Endothelial cell of umbilical vein (primary cell): ENCODE results near the gene ZNRF1.

Experiments
- EZH2 ChIP-seq: IDR thresholded peaks from 2 replicates; pipeline ENCODE4 v1.6.1; 2012; ENCODE audit warnings: borderline replicate concordance, low read depth, mild to moderate bottlenecking, moderate library complexity, low read length, inconsistent platforms; ENCODE audit not compliant: severe bottlenecking
- FOS ChIP-seq: IDR thresholded peaks from 2 replicates; pipeline ENCODE4 v1.6.1; 2011; ENCODE audit warnings: mild to moderate bottlenecking, low read length, moderate library complexity, borderline replicate concordance; ENCODE audit not compliant: insufficient read depth
- POLR2A ChIP-seq: IDR thresholded peaks from 2 replicates; pipeline ENCODE4 v1.6.1; 2012; ENCODE audit warnings: low read depth, mild to moderate bottlenecking, control low read depth, low read length
- POLR2AphosphoS5 ChIP-seq: IDR thresholded peaks from 2 replicates; pipeline ENCODE4 v1.6.1; 2012; ENCODE audit warnings: low read depth, mild to moderate bottlenecking, control low read depth, low read length, moderate library complexity; ENCODE audit not compliant: insufficient read depth
- TF ChIP-seq, protein P1 (sequence below), 2 donors: IDR thresholded peaks; 1 replicate in 1 of 2; 2 replicates in 1 of 2; pipeline ENCODE4 v1.5.1; 2011; ENCODE audit warnings: low read length in 2 of 2, mild to moderate bottlenecking in 2 of 2, moderate library complexity in 2 of 2, control low read depth in 1 of 2, inconsistent platforms in 1 of 2, low read depth in 1 of 2; ENCODE audit not compliant: insufficient read depth in 1 of 2; ENCODE audit errors: extremely low read depth in 1 of 2
- TF ChIP-seq, protein P2 (sequence below): IDR thresholded peaks from 2 replicates; pipeline ENCODE4 v1.6.1; 2011; ENCODE audit not compliant: insufficient read depth, insufficient read length

DNA sequence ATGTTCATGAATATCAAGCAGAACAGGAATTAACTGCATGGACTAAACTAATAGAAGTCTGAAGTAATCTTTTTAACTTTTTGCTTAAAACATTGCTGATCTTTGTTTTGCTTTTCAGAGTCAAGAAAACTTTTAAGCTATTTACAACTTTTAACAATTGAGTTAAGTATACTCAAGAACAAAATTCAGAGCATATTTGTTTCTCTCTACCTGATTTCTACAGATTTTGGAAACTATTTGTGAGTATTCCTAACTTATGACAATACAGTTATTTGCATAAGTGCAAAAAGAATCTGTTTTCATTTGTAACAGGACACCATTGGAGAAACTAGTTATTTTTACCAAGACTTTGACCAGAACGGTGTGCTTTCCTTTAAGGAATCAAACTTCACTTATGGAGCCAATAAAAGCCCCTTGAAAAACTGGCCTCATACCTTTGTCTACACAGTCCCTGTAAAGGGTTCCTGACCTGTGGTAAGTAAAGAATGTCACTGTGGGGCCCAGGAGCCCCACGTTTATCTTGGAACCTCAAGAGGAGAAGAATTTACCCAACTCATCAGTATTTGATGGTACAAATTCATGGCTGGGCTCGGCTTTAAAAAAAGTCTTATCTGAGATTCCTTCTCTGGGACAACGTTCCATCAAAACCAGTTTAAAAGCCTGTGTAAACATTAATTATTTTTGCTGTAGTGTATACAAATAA, 129.0 kb downstream of the ZNRF1 start:
- TF ChIP-seq, protein P1, sequence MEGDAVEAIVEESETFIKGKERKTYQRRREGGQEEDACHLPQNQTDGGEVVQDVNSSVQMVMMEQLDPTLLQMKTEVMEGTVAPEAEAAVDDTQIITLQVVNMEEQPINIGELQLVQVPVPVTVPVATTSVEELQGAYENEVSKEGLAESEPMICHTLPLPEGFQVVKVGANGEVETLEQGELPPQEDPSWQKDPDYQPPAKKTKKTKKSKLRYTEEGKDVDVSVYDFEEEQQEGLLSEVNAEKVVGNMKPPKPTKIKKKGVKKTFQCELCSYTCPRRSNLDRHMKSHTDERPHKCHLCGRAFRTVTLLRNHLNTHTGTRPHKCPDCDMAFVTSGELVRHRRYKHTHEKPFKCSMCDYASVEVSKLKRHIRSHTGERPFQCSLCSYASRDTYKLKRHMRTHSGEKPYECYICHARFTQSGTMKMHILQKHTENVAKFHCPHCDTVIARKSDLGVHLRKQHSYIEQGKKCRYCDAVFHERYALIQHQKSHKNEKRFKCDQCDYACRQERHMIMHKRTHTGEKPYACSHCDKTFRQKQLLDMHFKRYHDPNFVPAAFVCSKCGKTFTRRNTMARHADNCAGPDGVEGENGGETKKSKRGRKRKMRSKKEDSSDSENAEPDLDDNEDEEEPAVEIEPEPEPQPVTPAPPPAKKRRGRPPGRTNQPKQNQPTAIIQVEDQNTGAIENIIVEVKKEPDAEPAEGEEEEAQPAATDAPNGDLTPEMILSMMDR (IDR thresholded peaks at IDR 0.05; ENCODE audit: extremely low read depth in 1 of 2, insufficient read depth in 1 of 2, low read depth in 1 of 2, low read length in 2 of 2) = no peak
- no peak for TF ChIP-seq FOS
- no peak for TF ChIP-seq POLR2A
- TF ChIP-seq, protein P2, sequence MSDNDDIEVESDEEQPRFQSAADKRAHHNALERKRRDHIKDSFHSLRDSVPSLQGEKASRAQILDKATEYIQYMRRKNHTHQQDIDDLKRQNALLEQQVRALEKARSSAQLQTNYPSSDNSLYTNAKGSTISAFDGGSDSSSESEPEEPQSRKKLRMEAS = no peak
- TF ChIP-seq POLR2AphosphoS5 = no peak
- TF ChIP-seq EZH2 = no peak
